ENCODE results near the gene TOR1A. TPM values are rescaled to one million over a fixed set of nuclear protein-coding genes. Genes with fewer than 3 reads are reported as not detected.

Gene TOR1A
- total RNA-seq, 1 donor from 2014 or later, result 30.0 TPM

- peaks cover 0 to 55% of the 10 kb centered on the region in 2 donors for H3K36me3 ChIP-seq
- TF ChIP-seq CTCF (IDR thresholded peaks at IDR 0.05), result no peak
- no peak for TF ChIP-seq POLR2AphosphoS5 (IDR thresholded peaks at IDR 0.05; ENCODE audit: insufficient read depth in 1 of 2, low read depth in 1 of 2)
- TF ChIP-seq POLR2A (IDR thresholded peaks at IDR 0.05), result no peak
- no peak for DNase-seq (ENCODE audit: extremely low spot score in 2 of 2)
- intact Hi-C loops (cut with DNase I), result no loop called here
- no peaks in the 10 kb centered on the region for H3K27me3 ChIP-seq
- no peak overlapping the region for H3K27ac ChIP-seq
- H3K9me3 ChIP-seq, result no peaks in the 10 kb centered on the region
- peaks cover 5% of the 10 kb centered on the region for H3K4me1 ChIP-seq
- H3K4me3 ChIP-seq, result no peak overlapping the region
These were observed 5.0 kb upstream of the TOR1A start for GRCh38 chr9:129828969-129829368.

- Histone ChIP-seq H3K9me3 (no peaks in the 10 kb centered on the region), H3K36me3 (peaks cover 0 to 50% of the 10 kb centered on the region in 2 donors), H3K4me1 (peaks cover 6% of the 10 kb centered on the region), H3K27ac (no peak overlapping the region), H3K27me3 (no peaks in the 10 kb centered on the region), H3K4me3 (no peak overlapping the region)
- intact Hi-C loops (cut with DNase I), result no loop called here
- no peak for DNase-seq (ENCODE audit: extremely low spot score in 2 of 2)
- TF ChIP-seq CTCF (IDR thresholded peaks at IDR 0.05) (no peak), POLR2AphosphoS5 (IDR thresholded peaks at IDR 0.05; ENCODE audit: insufficient read depth in 1 of 2, low read depth in 1 of 2) (no peak), POLR2A (IDR thresholded peaks at IDR 0.05) (no peak)
These were observed 4.1 kb upstream of the TOR1A start for GRCh38 chr9:129828051-129828450.

- no peak overlapping the region for H3K4me3 ChIP-seq
- no peaks in the 10 kb centered on the region for H3K27me3 ChIP-seq
- no peak overlapping the region for H3K27ac ChIP-seq
- H3K36me3 ChIP-seq, result peaks cover 0 to 39% of the 10 kb centered on the region in 2 donors
- no peak for DNase-seq (ENCODE audit: extremely low spot score in 2 of 2)
- H3K4me1 ChIP-seq, result peaks cover 12% of the 10 kb centered on the region
- intact Hi-C loops (cut with DNase I), result no loop called here
- H3K9me3 ChIP-seq, result no peaks in the 10 kb centered on the region
- TF ChIP-seq POLR2AphosphoS5 (IDR thresholded peaks at IDR 0.05; ENCODE audit: insufficient read depth in 1 of 2, low read depth in 1 of 2) (no peak), CTCF (IDR thresholded peaks at IDR 0.05) (no peak), POLR2A (IDR thresholded peaks at IDR 0.05) (no peak)
These were observed 2.8 kb upstream of the TOR1A start for GRCh38 chr9:129826759-129827158.

GRCh38 chr9:129826344-129826743 is 2.4 kb upstream of the TOR1A start:
- TF ChIP-seq POLR2A (IDR thresholded peaks at IDR 0.05) (no peak), CTCF (IDR thresholded peaks at IDR 0.05) (no peak), POLR2AphosphoS5 (IDR thresholded peaks at IDR 0.05; ENCODE audit: insufficient read depth in 1 of 2, low read depth in 1 of 2) (no peak)
- Histone ChIP-seq H3K4me1 (peaks cover 12% of the 10 kb centered on the region), H3K27me3 (no peaks in the 10 kb centered on the region), H3K27ac (no peak overlapping the region), H3K4me3 (no peak overlapping the region), H3K9me3 (no peaks in the 10 kb centered on the region), H3K36me3 (peaks cover 0 to 35% of the 10 kb centered on the region in 2 donors)
- intact Hi-C loops (cut with DNase I), result no loop called here
- no peak for DNase-seq (ENCODE audit: extremely low spot score in 2 of 2)

- Histone ChIP-seq H3K9me3 (no peaks in the 10 kb centered on the region), H3K27me3 (no peaks in the 10 kb centered on the region), H3K4me1 (peaks cover 12% of the 10 kb centered on the region), H3K36me3 (peaks cover 0 to 26% of the 10 kb centered on the region in 2 donors), H3K27ac (peak overlapping the region; percentile 63), H3K4me3 (peak overlapping the region; percentile 71 to 86)
- no peak for DNase-seq (ENCODE audit: extremely low spot score in 2 of 2)
- TF ChIP-seq POLR2AphosphoS5 (IDR thresholded peaks at IDR 0.05; ENCODE audit: insufficient read depth in 1 of 2, low read depth in 1 of 2) (no peak), CTCF (IDR thresholded peaks at IDR 0.05) (no peak), POLR2A (IDR thresholded peaks at IDR 0.05) (no peak)
- intact Hi-C loops (cut with DNase I), result no loop called here
These were observed 398 bp downstream of the TOR1A start for GRCh38 chr9:129823542-129823934.

Measured in vagina (tissue), 2 donors.